Uterus (tissue), 4 donors: ENCODE measurements around the gene ENGASE. TPM values are rescaled to one million over a fixed set of nuclear protein-coding genes. Genes with fewer than 3 reads are reported as not detected.

Experiments
- DNase-seq, 2 donors: peaks; one replicate each; pipeline ENCODE4 v3.0.0-alpha.2; 2019 to 2020
- H3K27ac ChIP-seq, 2 donors: fragments of 200-600 bp; sonication (generic); 1 replicate in 1 of 2; 2 replicates in 1 of 2; pipeline ENCODE4 v1.5.1; 2016 to 2018
- H3K27me3 ChIP-seq, 2 donors: fragments of 200-600 bp; sonication (generic); one replicate each; pipeline ENCODE4 v1.5.1; 2018 to 2019; ENCODE audit warnings: control low read depth in 1 of 2
- H3K36me3 ChIP-seq, 2 donors: fragments of 200-600 bp; sonication (generic); one replicate each; pipeline ENCODE4 v1.5.1; 2019; ENCODE audit warnings: control low read depth in 1 of 2
- H3K4me1 ChIP-seq, 2 donors: fragments of 200-600 bp; sonication (generic); one replicate each; pipeline ENCODE4 v1.5.1; 2018 to 2019; ENCODE audit warnings: control low read depth in 1 of 2
- H3K4me3 ChIP-seq, 2 donors: fragments of 200-600 bp; sonication (generic); 1 replicate in 1 of 2; 2 replicates in 1 of 2; pipeline ENCODE4 v1.5.1; 2018 to 2019; ENCODE audit warnings: mild to moderate bottlenecking in 1 of 2
- H3K9me3 ChIP-seq, 2 donors: fragments of 200-600 bp; sonication (generic); one replicate each; pipeline ENCODE4 v1.5.1; 2019; ENCODE audit warnings: control low read depth in 1 of 2
- POLR2A ChIP-seq, 2 donors: fragments of 450-650 bp; IDR thresholded peaks; one replicate each; pipeline ENCODE4 v1.6.1; 2016; ENCODE audit warnings: antibody characterized with exemption in 2 of 2, mild to moderate bottlenecking in 1 of 2, moderate library complexity in 1 of 2
- intact Hi-C: fragments of 100-400 bp; cut with DNase I; formaldehyde crosslinking; loops from one replicate; pipeline ENCODE4 v1.15.1; 2023; ENCODE audit warnings: low total_unique reads
- total RNA-seq, 4 donors: library from RNA; depleted of rRNA in 3 of 4; stranded (reverse); fragments of >200 nt in 3 of 4; gene quantifications; one replicate each; pipeline versions ENCODE4 v1.1.0 to v1.2.4, GENCODE V29; 2014 to 2023
- TF ChIP-seq, protein P1 (sequence below), 4 experiments: fragments of 200-600 bp in 2 of 4; fragments of 450-650 bp in 2 of 4; sonication (generic) in 2 of 4; IDR thresholded peaks; one replicate each; pipeline ENCODE4 v1.5.1; 2016 to 2019; ENCODE audit warnings: antibody characterized with exemption in 4 of 4, mild to moderate bottlenecking in 2 of 4, moderate library complexity in 1 of 4
- donor health status: DM: yes; HTN: yes; CAD: no.

Gene ENGASE
- total RNA-seq, 4 donors from 2014 or later, result 3.8 to 63.2 (median 24.6) TPM

DNA sequence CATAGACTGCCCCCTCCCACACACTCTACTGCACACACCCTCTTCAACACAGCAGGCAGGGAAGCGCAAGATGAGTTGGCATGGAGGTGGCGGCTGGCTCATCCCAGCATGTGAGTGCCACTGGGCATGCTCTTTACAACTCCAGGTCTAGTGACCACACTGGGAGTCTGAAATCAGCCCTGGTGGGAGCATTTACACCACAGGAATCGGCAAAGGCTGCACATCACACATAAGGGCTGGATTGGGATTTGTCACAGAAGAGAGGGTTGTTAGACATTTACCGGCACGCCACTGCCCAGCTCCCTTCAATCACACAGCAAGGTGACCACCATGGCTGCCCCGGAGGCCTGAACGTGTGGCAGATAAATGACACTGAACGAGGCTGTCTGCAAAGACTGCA, 49.4 kb downstream of the ENGASE start:
- Histone ChIP-seq H3K36me3 (no peaks in the 10 kb centered on the region), H3K9me3 (no peaks in the 10 kb centered on the region), H3K4me3 (no peak overlapping the region), H3K27me3 (no peaks in the 10 kb centered on the region), H3K4me1 (no peaks in the 10 kb centered on the region), H3K27ac (no peak overlapping the region)
- no peak for TF ChIP-seq POLR2A (IDR thresholded peaks at IDR 0.05)
- TF ChIP-seq, protein P1, sequence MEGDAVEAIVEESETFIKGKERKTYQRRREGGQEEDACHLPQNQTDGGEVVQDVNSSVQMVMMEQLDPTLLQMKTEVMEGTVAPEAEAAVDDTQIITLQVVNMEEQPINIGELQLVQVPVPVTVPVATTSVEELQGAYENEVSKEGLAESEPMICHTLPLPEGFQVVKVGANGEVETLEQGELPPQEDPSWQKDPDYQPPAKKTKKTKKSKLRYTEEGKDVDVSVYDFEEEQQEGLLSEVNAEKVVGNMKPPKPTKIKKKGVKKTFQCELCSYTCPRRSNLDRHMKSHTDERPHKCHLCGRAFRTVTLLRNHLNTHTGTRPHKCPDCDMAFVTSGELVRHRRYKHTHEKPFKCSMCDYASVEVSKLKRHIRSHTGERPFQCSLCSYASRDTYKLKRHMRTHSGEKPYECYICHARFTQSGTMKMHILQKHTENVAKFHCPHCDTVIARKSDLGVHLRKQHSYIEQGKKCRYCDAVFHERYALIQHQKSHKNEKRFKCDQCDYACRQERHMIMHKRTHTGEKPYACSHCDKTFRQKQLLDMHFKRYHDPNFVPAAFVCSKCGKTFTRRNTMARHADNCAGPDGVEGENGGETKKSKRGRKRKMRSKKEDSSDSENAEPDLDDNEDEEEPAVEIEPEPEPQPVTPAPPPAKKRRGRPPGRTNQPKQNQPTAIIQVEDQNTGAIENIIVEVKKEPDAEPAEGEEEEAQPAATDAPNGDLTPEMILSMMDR (IDR thresholded peaks at IDR 0.05), result no peak
- intact Hi-C loops, result no loop called here
- DNase-seq, result no peak

DNA sequence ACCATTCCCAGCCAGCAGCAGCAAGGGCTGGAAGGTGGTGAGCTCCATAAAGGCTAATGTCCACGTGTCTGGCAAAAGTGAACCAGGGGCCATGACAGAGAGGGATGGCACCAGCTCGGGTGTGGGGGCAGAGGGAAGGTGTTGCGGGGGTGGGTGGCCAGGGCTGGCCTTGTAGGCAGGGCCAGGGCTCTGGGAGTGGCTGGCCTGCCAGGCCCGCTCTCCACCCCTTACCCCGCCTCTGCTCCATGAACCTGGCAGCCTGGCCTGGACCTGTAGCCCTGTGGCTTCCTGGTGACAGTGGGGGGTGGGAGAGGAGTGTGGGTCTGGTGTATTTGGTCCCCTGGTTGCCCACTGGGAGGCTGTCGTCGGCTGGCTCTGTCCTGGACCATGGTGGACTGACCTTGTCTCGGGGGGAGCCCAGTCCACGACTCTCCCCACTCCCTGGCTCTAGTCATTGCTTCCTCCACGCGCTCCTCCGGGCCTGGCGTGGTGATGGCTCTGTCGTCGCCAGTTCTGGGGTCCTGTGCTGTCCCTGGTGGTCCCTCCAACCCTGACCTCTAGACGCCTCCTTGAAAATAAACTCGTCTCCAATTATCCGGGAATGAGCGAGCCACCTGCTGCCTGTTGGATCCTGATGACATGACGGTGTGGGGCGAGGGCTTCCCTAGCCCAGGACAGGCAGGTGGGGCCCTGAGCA, 50.0 kb downstream of the ENGASE start:
- Histone ChIP-seq H3K27ac (no peak overlapping the region), H3K4me3 (no peak overlapping the region), H3K4me1 (no peaks in the 10 kb centered on the region), H3K27me3 (no peaks in the 10 kb centered on the region), H3K9me3 (no peaks in the 10 kb centered on the region), H3K36me3 (no peaks in the 10 kb centered on the region)
- TF ChIP-seq, protein P1 (IDR thresholded peaks at IDR 0.05), result no peak
- no peak for TF ChIP-seq POLR2A (IDR thresholded peaks at IDR 0.05)
- intact Hi-C loops, result no loop called here
- DNase-seq, result no peak

DNA sequence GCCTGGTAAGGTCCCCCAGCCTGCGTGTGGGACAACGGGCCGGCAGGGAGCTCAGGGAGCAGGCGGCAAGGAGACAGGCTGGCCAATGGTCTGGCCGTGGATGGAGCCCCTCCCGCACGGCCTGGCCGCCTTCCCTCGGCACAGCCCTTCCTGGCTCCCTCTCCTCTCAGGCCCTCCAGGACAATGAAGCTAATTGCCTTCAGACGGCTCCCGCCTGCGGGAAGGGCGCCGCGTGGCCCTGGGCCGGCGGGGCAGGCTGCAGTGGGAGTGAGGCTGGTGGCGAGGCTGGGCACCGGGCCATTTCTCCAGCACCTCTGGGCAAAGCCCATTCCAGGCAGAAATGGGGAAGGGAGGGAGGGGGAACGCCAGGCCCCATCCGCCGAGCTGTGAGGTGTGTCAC, 50.9 kb downstream of the ENGASE start:
- Histone ChIP-seq H3K9me3 (no peaks in the 10 kb centered on the region), H3K27me3 (no peaks in the 10 kb centered on the region)
- TF ChIP-seq, protein P1 (IDR thresholded peaks at IDR 0.05), result no peak
- TF ChIP-seq POLR2A (IDR thresholded peaks at IDR 0.05), result no peak

DNA sequence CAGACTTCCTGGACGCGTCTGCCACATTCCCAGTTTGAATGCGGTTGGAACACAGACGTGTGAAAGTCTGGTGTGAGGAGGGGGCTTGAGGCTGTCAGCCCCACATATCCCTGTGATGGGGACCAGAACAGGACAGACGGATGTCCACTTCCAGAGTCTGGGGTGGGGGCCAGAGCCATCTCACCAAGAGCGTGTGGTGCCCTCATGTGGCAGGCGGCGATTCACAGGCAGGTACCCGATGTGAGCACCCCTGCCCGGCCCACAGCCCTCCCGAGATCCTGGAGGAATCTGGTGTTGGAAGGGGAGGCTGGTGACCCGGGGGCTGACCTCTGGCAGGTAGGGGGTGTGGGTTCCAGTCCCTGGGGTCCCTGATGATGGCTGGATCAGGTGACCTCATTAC, 51.5 kb downstream of the ENGASE start:
- intact Hi-C loops, result no loop called here
- no peaks in the 10 kb centered on the region for H3K9me3 ChIP-seq
- no peak overlapping the region for H3K4me3 ChIP-seq
- H3K4me1 ChIP-seq, result no peaks in the 10 kb centered on the region
- no peak for TF ChIP-seq POLR2A (IDR thresholded peaks at IDR 0.05)
- TF ChIP-seq, protein P1 (IDR thresholded peaks at IDR 0.05), result no peak
- H3K36me3 ChIP-seq, result no peaks in the 10 kb centered on the region
- DNase-seq, result no peak
- no peak overlapping the region for H3K27ac ChIP-seq
- no peaks in the 10 kb centered on the region for H3K27me3 ChIP-seq

More for the DNA sequence above, 50.9 kb downstream of the ENGASE start:
- Histone ChIP-seq H3K36me3 (no peaks in the 10 kb centered on the region), H3K4me3 (no peak overlapping the region), H3K4me1 (no peaks in the 10 kb centered on the region), H3K27ac (no peak overlapping the region)
- DNase-seq, result no peak
- intact Hi-C loops, result no loop called here

DNA sequence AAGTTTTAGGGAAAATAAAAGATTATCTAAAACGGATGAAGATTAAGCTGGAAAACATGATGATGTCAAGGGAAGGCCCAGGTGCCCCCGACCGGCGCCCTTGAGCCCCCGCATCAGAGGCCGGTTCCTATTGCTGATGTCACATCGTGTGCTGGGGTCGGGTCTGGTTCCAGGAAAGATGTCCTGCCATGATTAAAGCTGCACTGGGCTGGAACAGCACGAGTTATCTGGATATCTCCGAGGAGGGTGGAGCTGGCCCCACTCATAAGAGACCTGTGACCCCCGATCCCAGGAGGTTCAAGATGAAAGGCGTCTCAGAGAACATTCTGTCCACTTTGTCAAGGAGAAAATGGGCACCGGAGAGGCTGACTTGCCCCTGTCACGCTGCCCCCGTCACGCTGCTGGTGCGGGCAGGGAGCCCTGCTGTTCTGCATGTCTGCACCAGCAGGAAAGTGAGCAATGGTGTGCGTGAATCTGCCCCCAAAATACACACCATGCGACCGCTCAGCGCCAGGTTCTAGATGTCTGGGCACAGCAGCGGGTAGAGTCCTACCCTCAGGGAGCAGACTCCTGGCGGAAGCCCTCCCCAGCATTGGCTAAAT, 53.0 kb downstream of the ENGASE start:
- Histone ChIP-seq H3K27me3 (no peaks in the 10 kb centered on the region), H3K9me3 (no peaks in the 10 kb centered on the region), H3K27ac (no peak overlapping the region), H3K4me1 (no peaks in the 10 kb centered on the region), H3K36me3 (no peaks in the 10 kb centered on the region), H3K4me3 (no peak overlapping the region)
- TF ChIP-seq POLR2A (IDR thresholded peaks at IDR 0.05), result no peak
- TF ChIP-seq, protein P1 (IDR thresholded peaks at IDR 0.05), result no peak
- intact Hi-C loops, result no loop called here
- DNase-seq, result no peak
